HepG2 (cell line): ENCODE measurements around the gene TEDC1. TPM values are rescaled to one million over a fixed set of nuclear protein-coding genes. Genes with fewer than 3 reads are reported as not detected.

Experiments
- DRAP1 ChIP-seq: IDR thresholded peaks from 2 replicates; pipeline ENCODE4 v1.6.1; 2016; ENCODE audit warnings: missing genetic modification reagents, missing compliant biosample characterization
- E2F5 ChIP-seq: sonication (generic); formaldehyde crosslinking; conservative IDR thresholded peaks from 2 replicates; pipeline ENCODE4 v1.4.0; 2020; ENCODE audit warnings: missing genetic modification reagents
- GMEB1 ChIP-seq: sonication (generic); formaldehyde crosslinking; IDR thresholded peaks from 2 replicates; pipeline ENCODE4 v1.5.1; 2020; ENCODE audit warnings: missing genetic modification reagents, mild to moderate bottlenecking, borderline replicate concordance
- HIC2 ChIP-seq: sonication (generic); formaldehyde crosslinking; IDR thresholded peaks from 2 replicates; pipeline ENCODE4 v1.9.0; 2022; ENCODE audit warnings: low read depth, missing genetic modification reagents
- HOXD1 ChIP-seq: sonication (generic); formaldehyde crosslinking; IDR thresholded peaks from 2 replicates; pipeline ENCODE4 v1.5.0; 2020; ENCODE audit warnings: missing genetic modification reagents
- IRX3 ChIP-seq: sonication (generic); formaldehyde crosslinking; IDR thresholded peaks from 2 replicates; pipeline ENCODE4 v1.8.1; 2023; ENCODE audit warnings: mild to moderate bottlenecking, low read depth, missing genetic modification reagents, borderline replicate concordance
- MED8 ChIP-seq: sonication (generic); formaldehyde crosslinking; IDR thresholded peaks from 2 replicates; pipeline ENCODE4 v1.8.1; 2023; ENCODE audit warnings: mild to moderate bottlenecking, missing genetic modification reagents; ENCODE audit not compliant: insufficient replicate concordance
- PHF20 ChIP-seq: sonication (generic); formaldehyde crosslinking; IDR thresholded peaks from 2 replicates; pipeline ENCODE4 v1.5.0; 2020; ENCODE audit warnings: mild to moderate bottlenecking, missing genetic modification reagents
- SMAD9 ChIP-seq: sonication (generic); formaldehyde crosslinking; IDR thresholded peaks from 2 replicates; pipeline ENCODE4 v1.5.1; 2020; ENCODE audit warnings: mild to moderate bottlenecking, missing genetic modification reagents
- TBX2 ChIP-seq: sonication (generic); formaldehyde crosslinking; IDR thresholded peaks from 2 replicates; pipeline ENCODE4 v1.5.0; 2020; ENCODE audit warnings: missing genetic modification reagents, mild to moderate bottlenecking, borderline replicate concordance
- ZBTB42 ChIP-seq: sonication (generic); formaldehyde crosslinking; IDR thresholded peaks from 2 replicates; pipeline ENCODE4 v1.5.0; 2020; ENCODE audit warnings: mild to moderate bottlenecking, missing genetic modification reagents
- ZEB1 ChIP-seq: IDR thresholded peaks from 2 replicates; pipeline ENCODE4 v1.6.1; 2012; ENCODE audit warnings: mild to moderate bottlenecking, low read depth, inconsistent platforms; ENCODE audit not compliant: insufficient replicate concordance
- ZFY ChIP-seq: sonication (generic); formaldehyde crosslinking; IDR thresholded peaks from 2 replicates; pipeline ENCODE4 v1.4.0; 2020; ENCODE audit warnings: missing genetic modification reagents
- ZNF331 ChIP-seq: sonication (generic); formaldehyde crosslinking; IDR thresholded peaks from 2 replicates; pipeline ENCODE4 v1.4.0; 2020; ENCODE audit warnings: missing genetic modification reagents
- ZNF543 ChIP-seq: sonication (generic); formaldehyde crosslinking; IDR thresholded peaks from 2 replicates; pipeline ENCODE4 v1.4.0; 2020; ENCODE audit warnings: mild to moderate bottlenecking, missing genetic modification reagents
- ZNF740 ChIP-seq: sonication (generic); formaldehyde crosslinking; IDR thresholded peaks from 2 replicates; pipeline ENCODE4 v1.4.0; 2020; ENCODE audit warnings: missing genetic modification reagents
- ZNF878 ChIP-seq: sonication (generic); formaldehyde crosslinking; IDR thresholded peaks from 2 replicates; pipeline ENCODE4 v1.8.1; 2023; ENCODE audit warnings: mild to moderate bottlenecking, missing genetic modification reagents, moderate library complexity
- ZSCAN25 ChIP-seq: sonication (generic); formaldehyde crosslinking; IDR thresholded peaks from 2 replicates; pipeline ENCODE4 v1.8.0; 2022; ENCODE audit warnings: mild to moderate bottlenecking, missing genetic modification reagents
- polyA plus RNA-seq, 8 experiments: library from polyadenylated mRNA; depleted of rRNA in 3 of 8; stranded (reverse) in 7 of 8; unstranded in 1 of 8; fragments of >200 nt; fragmentation: Illumina TruSeq in 4 of 8; extraction: Trizol in 4 of 8; gene quantifications; 2 replicates each; pipeline versions ENCODE4 v1.2.1 to v1.2.3, GENCODE V29; 2011 to 2016; ENCODE audit warnings: low read depth in 4 of 8, missing spikeins in 1 of 8, mixed read lengths in 1 of 8; ENCODE audit not compliant: insufficient read depth in 1 of 8
- total RNA-seq, 5 experiments: library from RNA; depleted of rRNA; stranded (reverse); fragments of >200 nt; fragmentation: Illumina TruSeq; extraction: Trizol; gene quantifications; 2 replicates each; pipeline ENCODE4 v1.2.3, GENCODE V29; 2016; ENCODE audit warnings: low read depth in 1 of 5
- TF ChIP-seq, protein P1 (sequence below): sonication (generic); formaldehyde crosslinking; IDR thresholded peaks from 2 replicates; pipeline ENCODE4 v1.5.1; 2020; ENCODE audit warnings: missing genetic modification reagents, mild to moderate bottlenecking, borderline replicate concordance
- TF ChIP-seq, protein P2 (sequence below): IDR thresholded peaks from 2 replicates; pipeline ENCODE4 v1.6.1; 2016; ENCODE audit warnings: low read depth, control low read depth

The TEDC1 gene
- total and polyA plus RNA-seq, 2 of the 13 experiments (the other 11 are each of a cell fraction or from before 2014, with no cell fraction given): 5.7 to 27.4 TPM

DNA sequence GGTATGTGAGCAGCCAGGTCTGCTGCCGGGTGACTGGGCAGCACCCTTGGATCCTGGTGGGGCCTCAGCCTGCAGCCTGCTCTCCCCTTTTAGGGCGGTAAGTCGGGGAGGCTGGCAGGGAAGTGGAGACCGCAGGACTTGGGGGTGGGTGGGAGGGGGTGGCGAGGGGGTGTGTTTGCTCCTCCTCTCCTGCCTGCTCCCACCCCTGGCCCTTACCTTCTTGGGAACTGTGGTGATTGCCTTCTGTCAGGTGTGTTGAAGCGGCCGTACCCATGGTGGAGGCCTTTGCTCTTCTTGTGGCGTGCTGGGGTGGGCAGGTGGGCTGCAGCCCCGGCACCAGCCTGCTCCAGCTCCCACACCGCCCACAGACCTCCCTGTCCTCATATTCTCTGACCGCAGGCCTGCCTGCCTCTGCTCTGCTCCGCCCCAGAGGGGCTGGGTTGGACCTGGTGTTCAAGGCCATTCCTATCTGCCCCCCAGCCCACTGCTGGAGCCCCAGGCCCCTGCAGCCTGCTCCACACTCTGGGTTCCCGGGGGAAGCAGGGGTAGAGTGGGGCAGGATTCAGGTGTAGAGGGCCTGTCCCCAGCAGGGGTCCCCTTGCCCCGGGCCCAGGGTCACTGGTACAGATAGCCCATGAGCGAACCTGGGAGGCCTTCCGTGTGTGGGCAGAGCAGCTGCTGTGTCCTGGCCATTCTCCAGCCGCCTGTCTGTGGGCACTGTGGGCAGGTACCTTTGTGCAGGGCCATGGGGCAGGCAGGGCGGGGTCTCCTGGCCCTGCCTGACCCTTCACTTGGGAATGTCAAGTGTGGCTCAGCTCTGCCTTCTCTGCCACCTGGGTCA is 5.2 kb downstream of the TEDC1 start (continued):
- peak; percentile 61 for TF ChIP-seq TBX2 (CRISPR knock-in tag)
- peak; percentile 88 for TF ChIP-seq MED8 (CRISPR knock-in tag)
- TF ChIP-seq SMAD9: no peak
- no peak for TF ChIP-seq ZNF878 (CRISPR knock-in tag)
- TF ChIP-seq HIC2 (CRISPR knock-in tag): peak; percentile 87
- TF ChIP-seq ZNF543: peak; percentile 48; the same call in 1 of the 2 replicates
- TF ChIP-seq HOXD1: no peak
- no peak for TF ChIP-seq ZBTB42 (CRISPR knock-in tag)
- peak; percentile 61 for TF ChIP-seq ZNF331
- no peak for TF ChIP-seq IRX3 (CRISPR knock-in tag)
- TF ChIP-seq, protein P1, sequence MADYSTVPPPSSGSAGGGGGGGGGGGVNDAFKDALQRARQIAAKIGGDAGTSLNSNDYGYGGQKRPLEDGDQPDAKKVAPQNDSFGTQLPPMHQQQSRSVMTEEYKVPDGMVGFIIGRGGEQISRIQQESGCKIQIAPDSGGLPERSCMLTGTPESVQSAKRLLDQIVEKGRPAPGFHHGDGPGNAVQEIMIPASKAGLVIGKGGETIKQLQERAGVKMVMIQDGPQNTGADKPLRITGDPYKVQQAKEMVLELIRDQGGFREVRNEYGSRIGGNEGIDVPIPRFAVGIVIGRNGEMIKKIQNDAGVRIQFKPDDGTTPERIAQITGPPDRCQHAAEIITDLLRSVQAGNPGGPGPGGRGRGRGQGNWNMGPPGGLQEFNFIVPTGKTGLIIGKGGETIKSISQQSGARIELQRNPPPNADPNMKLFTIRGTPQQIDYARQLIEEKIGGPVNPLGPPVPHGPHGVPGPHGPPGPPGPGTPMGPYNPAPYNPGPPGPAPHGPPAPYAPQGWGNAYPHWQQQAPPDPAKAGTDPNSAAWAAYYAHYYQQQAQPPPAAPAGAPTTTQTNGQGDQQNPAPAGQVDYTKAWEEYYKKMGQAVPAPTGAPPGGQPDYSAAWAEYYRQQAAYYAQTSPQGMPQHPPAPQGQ (CRISPR knock-in tag): no peak
- 0 out of 2 replicates have a peak, but pooled peaks have one; percentile 42 for TF ChIP-seq PHF20 (CRISPR knock-in tag)
- TF ChIP-seq, protein P2, sequence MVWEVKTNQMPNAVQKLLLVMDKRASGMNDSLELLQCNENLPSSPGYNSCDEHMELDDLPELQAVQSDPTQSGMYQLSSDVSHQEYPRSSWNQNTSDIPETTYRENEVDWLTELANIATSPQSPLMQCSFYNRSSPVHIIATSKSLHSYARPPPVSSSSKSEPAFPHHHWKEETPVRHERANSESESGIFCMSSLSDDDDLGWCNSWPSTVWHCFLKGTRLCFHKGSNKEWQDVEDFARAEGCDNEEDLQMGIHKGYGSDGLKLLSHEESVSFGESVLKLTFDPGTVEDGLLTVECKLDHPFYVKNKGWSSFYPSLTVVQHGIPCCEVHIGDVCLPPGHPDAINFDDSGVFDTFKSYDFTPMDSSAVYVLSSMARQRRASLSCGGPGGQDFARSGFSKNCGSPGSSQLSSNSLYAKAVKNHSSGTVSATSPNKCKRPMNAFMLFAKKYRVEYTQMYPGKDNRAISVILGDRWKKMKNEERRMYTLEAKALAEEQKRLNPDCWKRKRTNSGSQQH: 0 out of 2 replicates have a peak, but pooled peaks have one; percentile 37
- peak; percentile 77 for TF ChIP-seq ZFY
- peak; percentile 51 for TF ChIP-seq ZEB1
- TF ChIP-seq DRAP1 (CRISPR knock-in tag): peak; percentile 90
- TF ChIP-seq GMEB1 (CRISPR knock-in tag): peak; percentile 41; the same call in 1 of the 2 replicates
- TF ChIP-seq E2F5 (CRISPR knock-in tag): no peak
- peak; percentile 41; the same call in 1 of the 2 replicates for TF ChIP-seq ZNF740 (CRISPR knock-in tag)
- peak; percentile 91 for TF ChIP-seq ZSCAN25 (CRISPR knock-in tag)
